ENCODE data around the gene NUF2. TPM values are rescaled to one million over a fixed set of nuclear protein-coding genes. Genes with fewer than 3 reads are reported as not detected.
A peak's percentile ranks its signal among the peaks of the same experiment; 100 is the strongest.
"Not testable (repeated sequence)": the region's sequence is repeated elsewhere in the genome, so short reads cannot be mapped to it uniquely, and the experiment has no call there.

Gene NUF2
- polyA plus RNA-seq, 1 donor (not counting 4 experiments of a cell fraction or from before 2014, with no cell fraction given), result 10.6 TPM

GRCh38 chr1:163315773-163316374, 5.9 kb upstream of the NUF2 start:
- peaks cover 0 to 6% of the 10 kb centered on the region in 2 experiments for H3K36me3 ChIP-seq (ENCODE audit: control insufficient read depth in 2 of 2, extremely low read depth in 1 of 2, insufficient read depth in 2 of 2, low read length in 2 of 2)
- no peak overlapping the region for H2AFZ ChIP-seq (ENCODE audit: control insufficient read depth, low read length)
- H3K27me3 ChIP-seq (ENCODE audit: control insufficient read depth, extremely low read depth, insufficient read depth, low read length), result no peaks in the 10 kb centered on the region
- DNase-seq (ENCODE audit: low read depth, low spot score) (no peak), FAIRE-seq (no peak)
- no peaks in the 10 kb centered on the region for H4K20me1 ChIP-seq (ENCODE audit: control insufficient read depth, extremely low read depth, insufficient read depth, low read length)
- H3K9me3 ChIP-seq (ENCODE audit: control insufficient read depth, low read depth, low read length), result no peaks in the 10 kb centered on the region
- peaks cover 5% of the 10 kb centered on the region for H3K79me2 ChIP-seq (ENCODE audit: control insufficient read depth, insufficient read depth, low read length)
- TF ChIP-seq EZH2 (IDR thresholded peaks at IDR 0.05; ENCODE audit: low read length) (no peak), CTCF (optimal IDR thresholded peaks at IDR 0.05 in 1 of 3, IDR thresholded peaks at IDR 0.05 in 1 of 3, conservative IDR thresholded peaks at IDR 0.05 in 1 of 3; ENCODE audit: extremely low read depth in 1 of 3, insufficient read depth in 2 of 3, low read length in 3 of 3) (peak in 1 of 3 experiments; percentile 25)
- no peaks in the 10 kb centered on the region for H3K9me1 ChIP-seq (ENCODE audit: control insufficient read depth, extremely low read depth, insufficient read depth, low read length)
- no peak overlapping the region for H3K4me2 ChIP-seq (ENCODE audit: control insufficient read depth, extremely low read depth, insufficient read depth, low read depth, low read length)
- no peak overlapping the region for H3K4me3 ChIP-seq (ENCODE audit: control insufficient read depth in 2 of 3, extremely low read depth in 1 of 3, insufficient read depth in 2 of 3, low read depth in 1 of 3, low read length in 3 of 3)
- H3K27ac ChIP-seq (ENCODE audit: control insufficient read depth, insufficient read depth, low read length), result no peak overlapping the region
- dilution Hi-C loops (cut with MboI; ENCODE audit: extremely low pct_ligation_motif_present, low sequenced_read_pairs), result no loop called here
- H3K4me1 ChIP-seq (ENCODE audit: control insufficient read depth, extremely low read depth, insufficient read depth, low read length), result no peaks in the 10 kb centered on the region
- no peak overlapping the region for H3K9ac ChIP-seq (ENCODE audit: control insufficient read depth, extremely low read depth, insufficient read depth, low read length)

GRCh38 chr1:163320891-163321290, 863 bp upstream of the NUF2 start:
- peak overlapping the region; percentile 72 for H3K27ac ChIP-seq (ENCODE audit: control insufficient read depth, insufficient read depth, low read length)
- H3K9ac ChIP-seq (ENCODE audit: control insufficient read depth, extremely low read depth, insufficient read depth, low read length), result peak overlapping the region; percentile 66
- dilution Hi-C loops (cut with MboI; ENCODE audit: extremely low pct_ligation_motif_present, low sequenced_read_pairs), result no loop called here
- FAIRE-seq (no peak), DNase-seq (ENCODE audit: low read depth, low spot score) (no peak)
- H3K36me3 ChIP-seq (ENCODE audit: control insufficient read depth in 2 of 2, extremely low read depth in 1 of 2, insufficient read depth in 2 of 2, low read length in 2 of 2), result peaks cover 0 to 6% of the 10 kb centered on the region in 2 experiments
- H3K4me3 ChIP-seq (ENCODE audit: control insufficient read depth in 2 of 3, extremely low read depth in 1 of 3, insufficient read depth in 2 of 3, low read depth in 1 of 3, low read length in 3 of 3), result peak overlapping the region; percentile 57 to 83 (median 72)
- peak overlapping the region; percentile 60 for H2AFZ ChIP-seq (ENCODE audit: control insufficient read depth, low read length)
- peaks cover 6% of the 10 kb centered on the region for H3K4me1 ChIP-seq (ENCODE audit: control insufficient read depth, extremely low read depth, insufficient read depth, low read length)
- peak overlapping the region; percentile 69 for H3K4me2 ChIP-seq (ENCODE audit: control insufficient read depth, extremely low read depth, insufficient read depth, low read depth, low read length)
- H3K9me3 ChIP-seq (ENCODE audit: control insufficient read depth, low read depth, low read length), result no peaks in the 10 kb centered on the region
- peaks cover 31% of the 10 kb centered on the region for H3K79me2 ChIP-seq (ENCODE audit: control insufficient read depth, insufficient read depth, low read length)
- no peaks in the 10 kb centered on the region for H3K27me3 ChIP-seq (ENCODE audit: control insufficient read depth, extremely low read depth, insufficient read depth, low read length)
- no peaks in the 10 kb centered on the region for H3K9me1 ChIP-seq (ENCODE audit: control insufficient read depth, extremely low read depth, insufficient read depth, low read length)
- no peaks in the 10 kb centered on the region for H4K20me1 ChIP-seq (ENCODE audit: control insufficient read depth, extremely low read depth, insufficient read depth, low read length)
- TF ChIP-seq CTCF (optimal IDR thresholded peaks at IDR 0.05 in 1 of 3, IDR thresholded peaks at IDR 0.05 in 1 of 3, conservative IDR thresholded peaks at IDR 0.05 in 1 of 3; ENCODE audit: extremely low read depth in 1 of 3, insufficient read depth in 2 of 3, low read length in 3 of 3), result no peak
- TF ChIP-seq EZH2 (IDR thresholded peaks at IDR 0.05; ENCODE audit: low read length), result no peak

GRCh38 chr1:163323339-163323738, 1.6 kb downstream of the NUF2 start:
- Histone ChIP-seq H2AFZ (ENCODE audit: control insufficient read depth, low read length) (peak overlapping the region; percentile 31), H3K79me2 (ENCODE audit: control insufficient read depth, insufficient read depth, low read length) (peaks cover 31% of the 10 kb centered on the region), H3K4me2 (ENCODE audit: control insufficient read depth, extremely low read depth, insufficient read depth, low read depth, low read length) (peak overlapping the region; percentile 87), H3K4me3 (ENCODE audit: control insufficient read depth in 2 of 3, extremely low read depth in 1 of 3, insufficient read depth in 2 of 3, low read depth in 1 of 3, low read length in 3 of 3) (peak overlapping the region in 2 of 3 experiments; percentile 25 to 96)
- H4K20me1 ChIP-seq (ENCODE audit: control insufficient read depth, extremely low read depth, insufficient read depth, low read length); H3K9me1 ChIP-seq (ENCODE audit: control insufficient read depth, extremely low read depth, insufficient read depth, low read length); H3K4me1 ChIP-seq (ENCODE audit: control insufficient read depth, extremely low read depth, insufficient read depth, low read length); H3K36me3 ChIP-seq (ENCODE audit: control insufficient read depth in 2 of 2, extremely low read depth in 1 of 2, insufficient read depth in 2 of 2, low read length in 2 of 2); H3K27me3 ChIP-seq (ENCODE audit: control insufficient read depth, extremely low read depth, insufficient read depth, low read length); FAIRE-seq; H3K27ac ChIP-seq (ENCODE audit: control insufficient read depth, insufficient read depth, low read length); H3K9ac ChIP-seq (ENCODE audit: control insufficient read depth, extremely low read depth, insufficient read depth, low read length); DNase-seq (ENCODE audit: low read depth, low spot score); H3K9me3 ChIP-seq (ENCODE audit: control insufficient read depth, low read depth, low read length); dilution Hi-C loops (cut with MboI; ENCODE audit: extremely low pct_ligation_motif_present, low sequenced_read_pairs): not testable (repeated sequence)

Data from keratinocyte (primary cell).